Measurements from ENCODE around the gene AMIGO2.

GRCh38 chr12:47085815-47086252 is 6.1 kb upstream of the AMIGO2 start:
- TF ChIP-seq EP300 (IDR thresholded peaks at IDR 0.05): no peak
- no peak for TF ChIP-seq POLR2A (IDR thresholded peaks at IDR 0.05)
- TF ChIP-seq, protein P1, sequence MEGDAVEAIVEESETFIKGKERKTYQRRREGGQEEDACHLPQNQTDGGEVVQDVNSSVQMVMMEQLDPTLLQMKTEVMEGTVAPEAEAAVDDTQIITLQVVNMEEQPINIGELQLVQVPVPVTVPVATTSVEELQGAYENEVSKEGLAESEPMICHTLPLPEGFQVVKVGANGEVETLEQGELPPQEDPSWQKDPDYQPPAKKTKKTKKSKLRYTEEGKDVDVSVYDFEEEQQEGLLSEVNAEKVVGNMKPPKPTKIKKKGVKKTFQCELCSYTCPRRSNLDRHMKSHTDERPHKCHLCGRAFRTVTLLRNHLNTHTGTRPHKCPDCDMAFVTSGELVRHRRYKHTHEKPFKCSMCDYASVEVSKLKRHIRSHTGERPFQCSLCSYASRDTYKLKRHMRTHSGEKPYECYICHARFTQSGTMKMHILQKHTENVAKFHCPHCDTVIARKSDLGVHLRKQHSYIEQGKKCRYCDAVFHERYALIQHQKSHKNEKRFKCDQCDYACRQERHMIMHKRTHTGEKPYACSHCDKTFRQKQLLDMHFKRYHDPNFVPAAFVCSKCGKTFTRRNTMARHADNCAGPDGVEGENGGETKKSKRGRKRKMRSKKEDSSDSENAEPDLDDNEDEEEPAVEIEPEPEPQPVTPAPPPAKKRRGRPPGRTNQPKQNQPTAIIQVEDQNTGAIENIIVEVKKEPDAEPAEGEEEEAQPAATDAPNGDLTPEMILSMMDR (IDR thresholded peaks at IDR 0.05): no peak

All from ovary (tissue), 3 donors.